ENCODE measurements around the gene URAD.

DNA sequence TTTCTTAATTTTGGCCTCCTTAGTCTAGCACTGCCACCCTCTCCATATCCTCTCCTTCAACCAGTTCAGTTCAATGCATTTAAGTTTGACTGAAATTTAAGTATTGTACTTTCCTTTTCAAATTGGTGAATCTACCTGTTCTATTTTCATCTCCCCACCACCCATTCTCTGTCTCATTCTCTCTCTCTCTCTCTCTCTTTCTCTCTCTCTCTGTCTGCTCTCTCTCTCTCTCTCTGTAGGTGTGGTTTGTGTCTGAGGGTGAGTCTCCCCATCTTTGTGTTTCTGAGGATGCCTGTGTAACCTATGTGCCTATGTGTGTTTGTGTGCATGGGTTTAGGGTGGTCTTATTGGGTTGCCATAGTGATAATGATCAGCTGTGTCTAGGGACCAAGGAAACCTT is 58.6 kb downstream of the URAD start:
- TF ChIP-seq, protein P1, sequence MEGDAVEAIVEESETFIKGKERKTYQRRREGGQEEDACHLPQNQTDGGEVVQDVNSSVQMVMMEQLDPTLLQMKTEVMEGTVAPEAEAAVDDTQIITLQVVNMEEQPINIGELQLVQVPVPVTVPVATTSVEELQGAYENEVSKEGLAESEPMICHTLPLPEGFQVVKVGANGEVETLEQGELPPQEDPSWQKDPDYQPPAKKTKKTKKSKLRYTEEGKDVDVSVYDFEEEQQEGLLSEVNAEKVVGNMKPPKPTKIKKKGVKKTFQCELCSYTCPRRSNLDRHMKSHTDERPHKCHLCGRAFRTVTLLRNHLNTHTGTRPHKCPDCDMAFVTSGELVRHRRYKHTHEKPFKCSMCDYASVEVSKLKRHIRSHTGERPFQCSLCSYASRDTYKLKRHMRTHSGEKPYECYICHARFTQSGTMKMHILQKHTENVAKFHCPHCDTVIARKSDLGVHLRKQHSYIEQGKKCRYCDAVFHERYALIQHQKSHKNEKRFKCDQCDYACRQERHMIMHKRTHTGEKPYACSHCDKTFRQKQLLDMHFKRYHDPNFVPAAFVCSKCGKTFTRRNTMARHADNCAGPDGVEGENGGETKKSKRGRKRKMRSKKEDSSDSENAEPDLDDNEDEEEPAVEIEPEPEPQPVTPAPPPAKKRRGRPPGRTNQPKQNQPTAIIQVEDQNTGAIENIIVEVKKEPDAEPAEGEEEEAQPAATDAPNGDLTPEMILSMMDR (IDR thresholded peaks at IDR 0.05; ENCODE audit: borderline replicate concordance, extremely low read depth, low read length, poor library complexity, severe bottlenecking) = no peak
- no peak for TF ChIP-seq EZH2 (IDR thresholded peaks at IDR 0.05; ENCODE audit: borderline replicate concordance, low read depth, low read length, severe bottlenecking)

All from DND-41 (cell line).